Ureter (tissue), 1 donor: ENCODE results near the gene EFNA2. TPM values are rescaled to one million over a fixed set of nuclear protein-coding genes. Genes with fewer than 3 reads are reported as not detected.
"Not testable (repeated sequence)": the region's sequence is repeated elsewhere in the genome, so short reads cannot be mapped to it uniquely, and the experiment has no call there.

Experiments used
- DNase-seq: peaks from one replicate; pipeline ENCODE4 v3.0.0-alpha.2; 2020; ENCODE audit warnings: low spot score
- total RNA-seq: library from RNA; stranded (reverse); gene quantifications from one replicate; pipeline ENCODE4 v1.2.4, GENCODE V29; 2023
- donor health status: DM: yes; HTN: yes; CAD: no.

Gene EFNA2
- total RNA-seq, result 0.70 TPM

GRCh38 chr19:1285737-1286360, at the start of gene EFNA2:
Gene EFNA2, plus strand, starts transcription at chr19:1285873. Its CDS starts 296 bp downstream, at chr19:1286169.
- no peak for DNase-seq

- DNase-seq, result no peak
Observed at GRCh38 chr19:1236576-1236975, 49.1 kb upstream of the EFNA2 start.

- DNase-seq, result no peak
Observed at GRCh38 chr19:1237027-1237659, 48.5 kb upstream of the EFNA2 start.

GRCh38 chr19:1237754-1238368, 47.8 kb upstream of the EFNA2 start, which contains the start of gene CBARP:
Gene CBARP, minus strand, starts transcription at chr19:1238005. Its CDS starts 1,905 bp downstream, at chr19:1236100.
- DNase-seq, result no peak

GRCh38 chr19:1238369-1239303, 47.0 kb upstream of the EFNA2 start:
- DNase-seq, result no peak

GRCh38 chr19:1239420-1239795, 46.3 kb upstream of the EFNA2 start:
- DNase-seq, result no peak

GRCh38 chr19:1239796-1240737, 45.6 kb upstream of the EFNA2 start:
- DNase-seq, result peak; percentile 83

- DNase-seq, result no peak
Observed at GRCh38 chr19:1240925-1241324, 44.7 kb upstream of the EFNA2 start.

- peak; percentile 95 for DNase-seq
Observed at GRCh38 chr19:1241417-1242095, 44.1 kb upstream of the EFNA2 start, which contains the start of gene ATP5F1D. Gene ATP5F1D, plus strand, starts transcription at chr19:1241751. Its CDS starts 100 bp downstream, at chr19:1241851.

GRCh38 chr19:1243768-1244692, 41.6 kb upstream of the EFNA2 start:
- DNase-seq, result peak; percentile 89

GRCh38 chr19:1244693-1245451, 40.8 kb upstream of the EFNA2 start:
- peak; percentile 74 for DNase-seq

- no peak for DNase-seq
Observed at GRCh38 chr19:1245494-1246264, 40.0 kb upstream of the EFNA2 start.

GRCh38 chr19:1246265-1247087, 39.2 kb upstream of the EFNA2 start:
- DNase-seq, result not testable (repeated sequence)

- no peak for DNase-seq
Observed at GRCh38 chr19:1247748-1248138, 37.9 kb upstream of the EFNA2 start.

GRCh38 chr19:1248139-1248785, 37.4 kb upstream of the EFNA2 start, which contains the start of gene MIDN:
Gene MIDN, plus strand, starts transcription at chr19:1248583. Its CDS starts 1,714 bp downstream, at chr19:1250297.
- DNase-seq, result peak; percentile 87

- DNase-seq, result peak; percentile 87
Observed at GRCh38 chr19:1248786-1249297, 36.8 kb upstream of the EFNA2 start.
